ENCODE results near the gene KANK2.

KANK2 gene

GRCh38 chr19:11192957-11193939 is 4.1 kb downstream of the KANK2 start:
- no peak for ATAC-seq (ENCODE audit: insufficient read depth, low read depth)
- Histone ChIP-seq H3K27me3 (ENCODE audit: insufficient read depth, low read length, poor library complexity) (no peaks in the 10 kb centered on the region), H3K27ac (ENCODE audit: low read length) (no peak overlapping the region), H4K20me1 (ENCODE audit: insufficient read depth, low read length) (no peaks in the 10 kb centered on the region), H3K9me3 (ENCODE audit: insufficient read depth, low read length, severe bottlenecking) (no peaks in the 10 kb centered on the region), H3K4me3 (ENCODE audit: low read depth in 1 of 2, low read length in 2 of 2) (no peak overlapping the region), H3K9ac (ENCODE audit: low read depth, low read length) (no peak overlapping the region), H3K79me2 (ENCODE audit: insufficient read depth, low read length) (no peaks in the 10 kb centered on the region), H2AFZ (ENCODE audit: low read depth, low read length) (no peak overlapping the region), H3K4me1 (ENCODE audit: insufficient read depth, low read length) (peaks cover 16% of the 10 kb centered on the region), H3K4me2 (ENCODE audit: insufficient read depth, low read length) (no peak overlapping the region), H3K36me3 (ENCODE audit: insufficient read depth, low read length) (no peaks in the 10 kb centered on the region)
- no peak for DNase-seq
- TF ChIP-seq EZH2 (IDR thresholded peaks at IDR 0.05; ENCODE audit: borderline replicate concordance, low read depth, low read length, severe bottlenecking), result no peak
- TF ChIP-seq, protein P1, sequence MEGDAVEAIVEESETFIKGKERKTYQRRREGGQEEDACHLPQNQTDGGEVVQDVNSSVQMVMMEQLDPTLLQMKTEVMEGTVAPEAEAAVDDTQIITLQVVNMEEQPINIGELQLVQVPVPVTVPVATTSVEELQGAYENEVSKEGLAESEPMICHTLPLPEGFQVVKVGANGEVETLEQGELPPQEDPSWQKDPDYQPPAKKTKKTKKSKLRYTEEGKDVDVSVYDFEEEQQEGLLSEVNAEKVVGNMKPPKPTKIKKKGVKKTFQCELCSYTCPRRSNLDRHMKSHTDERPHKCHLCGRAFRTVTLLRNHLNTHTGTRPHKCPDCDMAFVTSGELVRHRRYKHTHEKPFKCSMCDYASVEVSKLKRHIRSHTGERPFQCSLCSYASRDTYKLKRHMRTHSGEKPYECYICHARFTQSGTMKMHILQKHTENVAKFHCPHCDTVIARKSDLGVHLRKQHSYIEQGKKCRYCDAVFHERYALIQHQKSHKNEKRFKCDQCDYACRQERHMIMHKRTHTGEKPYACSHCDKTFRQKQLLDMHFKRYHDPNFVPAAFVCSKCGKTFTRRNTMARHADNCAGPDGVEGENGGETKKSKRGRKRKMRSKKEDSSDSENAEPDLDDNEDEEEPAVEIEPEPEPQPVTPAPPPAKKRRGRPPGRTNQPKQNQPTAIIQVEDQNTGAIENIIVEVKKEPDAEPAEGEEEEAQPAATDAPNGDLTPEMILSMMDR (IDR thresholded peaks at IDR 0.05; ENCODE audit: borderline replicate concordance, extremely low read depth, low read length, poor library complexity, severe bottlenecking), result no peak

DNA sequence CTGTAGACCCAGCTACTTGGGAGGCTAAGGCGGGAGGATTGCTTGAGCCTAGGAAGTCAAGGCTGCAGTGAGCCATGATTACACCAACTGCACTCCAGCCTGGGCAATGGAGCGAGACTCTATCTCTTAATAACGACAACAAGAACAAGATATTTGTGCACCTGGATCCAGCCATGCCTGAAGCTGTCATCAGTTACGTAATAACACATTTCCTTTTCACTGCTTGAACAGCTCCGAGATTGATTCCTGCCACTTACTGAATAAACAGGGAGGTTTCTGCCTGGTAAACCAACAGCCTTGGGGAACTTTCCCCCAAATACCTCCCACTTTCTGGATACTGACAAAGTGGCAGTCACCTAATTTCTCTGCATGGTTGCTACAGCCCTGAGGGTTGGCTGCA is 5.4 kb downstream of the KANK2 start:
- no peak overlapping the region for H2AFZ ChIP-seq (ENCODE audit: low read depth, low read length)
- DNase-seq, result no peak
- H3K27me3 ChIP-seq (ENCODE audit: insufficient read depth, low read length, poor library complexity), result no peaks in the 10 kb centered on the region
- no peaks in the 10 kb centered on the region for H4K20me1 ChIP-seq (ENCODE audit: insufficient read depth, low read length)
- no peak for ATAC-seq (ENCODE audit: insufficient read depth, low read depth)
- H3K4me3 ChIP-seq (ENCODE audit: low read depth in 1 of 2, low read length in 2 of 2), result no peak overlapping the region
- H3K27ac ChIP-seq (ENCODE audit: low read length), result no peak overlapping the region
- no peaks in the 10 kb centered on the region for H3K36me3 ChIP-seq (ENCODE audit: insufficient read depth, low read length)
- TF ChIP-seq, protein P1 (IDR thresholded peaks at IDR 0.05; ENCODE audit: borderline replicate concordance, extremely low read depth, low read length, poor library complexity, severe bottlenecking), result no peak
- no peak for TF ChIP-seq EZH2 (IDR thresholded peaks at IDR 0.05; ENCODE audit: borderline replicate concordance, low read depth, low read length, severe bottlenecking)
- H3K9ac ChIP-seq (ENCODE audit: low read depth, low read length), result no peak overlapping the region
- peaks cover 7% of the 10 kb centered on the region for H3K4me1 ChIP-seq (ENCODE audit: insufficient read depth, low read length)
- no peak overlapping the region for H3K4me2 ChIP-seq (ENCODE audit: insufficient read depth, low read length)
- no peaks in the 10 kb centered on the region for H3K79me2 ChIP-seq (ENCODE audit: insufficient read depth, low read length)
- H3K9me3 ChIP-seq (ENCODE audit: insufficient read depth, low read length, severe bottlenecking), result no peaks in the 10 kb centered on the region

DNA sequence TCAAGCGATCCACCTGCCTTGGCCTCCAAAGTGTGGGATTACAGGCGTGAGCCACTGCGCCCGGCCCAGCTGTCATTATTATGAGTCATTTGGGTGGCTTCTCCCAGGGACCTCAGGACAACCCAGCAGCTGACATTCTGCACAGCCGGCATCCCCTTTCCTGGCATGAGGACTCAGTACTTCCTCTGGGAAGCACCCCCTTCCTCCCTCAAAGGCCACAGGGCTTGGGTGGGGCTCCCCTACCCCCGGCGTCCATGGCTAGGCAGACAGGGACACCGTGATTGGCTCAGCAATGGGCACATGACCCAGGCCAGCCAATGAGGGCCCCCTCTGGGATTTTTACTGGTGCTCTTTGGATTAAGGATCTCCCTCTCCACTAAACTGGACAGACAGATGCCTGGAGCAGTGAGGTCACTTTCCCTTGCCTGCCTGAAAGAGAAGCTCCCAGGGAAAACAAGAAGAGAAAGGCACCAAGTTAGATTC is 6.0 kb downstream of the KANK2 start:
- Histone ChIP-seq H3K36me3 (ENCODE audit: insufficient read depth, low read length) (no peaks in the 10 kb centered on the region), H3K4me2 (ENCODE audit: insufficient read depth, low read length) (no peak overlapping the region), H3K9ac (ENCODE audit: low read depth, low read length) (no peak overlapping the region), H3K27me3 (ENCODE audit: insufficient read depth, low read length, poor library complexity) (no peaks in the 10 kb centered on the region), H3K4me1 (ENCODE audit: insufficient read depth, low read length) (peaks cover under 1% of the 10 kb centered on the region; the same call in 1 of the 2 replicates), H3K27ac (ENCODE audit: low read length) (no peak overlapping the region), H3K9me3 (ENCODE audit: insufficient read depth, low read length, severe bottlenecking) (no peaks in the 10 kb centered on the region), H2AFZ (ENCODE audit: low read depth, low read length) (no peak overlapping the region), H3K4me3 (ENCODE audit: low read depth in 1 of 2, low read length in 2 of 2) (no peak overlapping the region), H4K20me1 (ENCODE audit: insufficient read depth, low read length) (no peaks in the 10 kb centered on the region), H3K79me2 (ENCODE audit: insufficient read depth, low read length) (no peaks in the 10 kb centered on the region)
- DNase-seq, result no peak
- ATAC-seq (ENCODE audit: insufficient read depth, low read depth), result no peak
- TF ChIP-seq, protein P1 (IDR thresholded peaks at IDR 0.05; ENCODE audit: borderline replicate concordance, extremely low read depth, low read length, poor library complexity, severe bottlenecking), result no peak
- no peak for TF ChIP-seq EZH2 (IDR thresholded peaks at IDR 0.05; ENCODE audit: borderline replicate concordance, low read depth, low read length, severe bottlenecking)
